H1 (cell line): ENCODE results near the gene FBXO38. TPM values are rescaled to one million over a fixed set of nuclear protein-coding genes. Genes with fewer than 3 reads are reported as not detected.

Source experiments
- CTCF ChIA-PET: fragments of 300-600 bp; sonication (Branson Sonifier 250); formaldehyde crosslinking; loops from one replicate; lab custom pipeline; 2021; ENCODE audit not compliant: partially characterized antibody; lab: Charles Lee
- POLR2A ChIA-PET: fragments of 300-600 bp; sonication (Branson Sonifier 250); formaldehyde crosslinking; loops from one replicate; lab custom pipeline; 2021; ENCODE audit warnings: inconsistent platforms; ENCODE audit not compliant: partially characterized antibody; lab: Charles Lee
- DNase-seq, 2 experiments: peaks; one replicate each; pipeline versions ENCODE4 v3.0.0 to v3.0.0-alpha.2; 2010 to 2022; ENCODE audit warnings: low spot score in 2 of 2, low read depth in 1 of 2, mixed read lengths in 1 of 2
- FAIRE-seq: peaks from 2 replicates; lab custom pipeline; 2011; peaks lifted over from hg19 to GRCh38; lab: Jason Lieb, UNC
- H2AFZ ChIP-seq: 2 replicates; pipeline ENCODE4 v1.8.1; 2012; ENCODE audit warnings: low read length, inconsistent platforms
- H2AK5ac ChIP-seq: 2 replicates; pipeline ENCODE4 v1.6.1; 2013; ENCODE audit warnings: low read depth, low read length
- H2BK120ac ChIP-seq: replicated peaks from 2 replicates; pipeline ENCODE3; 2013; ENCODE audit warnings: low read depth, low read length, inconsistent platforms
- H2BK12ac ChIP-seq: 2 replicates; pipeline ENCODE4 v1.6.1; 2013; ENCODE audit warnings: low read depth, low read length
- H2BK15ac ChIP-seq: 2 replicates; pipeline ENCODE4 v1.6.1; 2013; ENCODE audit warnings: low read length
- H2BK20ac ChIP-seq: 2 replicates; pipeline ENCODE4 v1.6.1; 2013; ENCODE audit warnings: low read length
- H2BK5ac ChIP-seq: 2 replicates; pipeline ENCODE4 v1.6.1; 2013; ENCODE audit warnings: low read depth, low read length
- H3K14ac ChIP-seq: 2 replicates; pipeline ENCODE4 v1.6.1; 2013; ENCODE audit warnings: inconsistent platforms; ENCODE audit not compliant: insufficient read length
- H3K18ac ChIP-seq: 2 replicates; pipeline ENCODE4 v1.6.1; 2013; ENCODE audit warnings: low read length; ENCODE audit errors: extremely low read depth
- H3K23ac ChIP-seq: 2 replicates; pipeline ENCODE4 v1.6.1; 2013; ENCODE audit warnings: inconsistent platforms; ENCODE audit not compliant: insufficient read length
- H3K23me2 ChIP-seq: 2 replicates; pipeline ENCODE4 v1.6.1; 2013; ENCODE audit warnings: low read depth, low read length
- H3K27ac ChIP-seq: 2 replicates; pipeline ENCODE4 v1.6.1; 2011; ENCODE audit warnings: low read depth, low read length, inconsistent platforms
- H3K27me3 ChIP-seq, 4 experiments: replicated peaks in 1 of 4; 1 replicate in 1 of 4; 2 replicates in 3 of 4; pipeline versions ENCODE4 v1.6.1 to v1.8.1; 2011 to 2013; ENCODE audit warnings: low read length in 3 of 4, mild to moderate bottlenecking in 3 of 4, inconsistent platforms in 2 of 4, mixed read lengths in 2 of 4, moderate library complexity in 1 of 4; ENCODE audit not compliant: control insufficient read depth in 3 of 4, insufficient read depth in 3 of 4; ENCODE audit errors: extremely low read depth in 1 of 4
- H3K36me3 ChIP-seq, 4 experiments: 2 replicates each; pipeline versions ENCODE4 v1.6.1 to v1.8.1; 2011 to 2013; ENCODE audit warnings: mild to moderate bottlenecking in 4 of 4, low read length in 3 of 4, moderate library complexity in 2 of 4, control low read depth in 1 of 4, inconsistent platforms in 1 of 4; ENCODE audit not compliant: insufficient read depth in 4 of 4, control insufficient read depth in 2 of 4
- H3K4ac ChIP-seq: replicated peaks from 2 replicates; pipeline ENCODE3; 2013; ENCODE audit warnings: low read length, low read depth, mixed read lengths, inconsistent platforms; ENCODE audit not compliant: insufficient read length
- H3K4me1 ChIP-seq, 4 experiments: replicated peaks in 1 of 4; 1 replicate in 1 of 4; 2 replicates in 3 of 4; pipeline versions ENCODE4 v1.6.1 to v1.8.1; 2011 to 2013; ENCODE audit warnings: low read length in 3 of 4, inconsistent platforms in 2 of 4, mixed read lengths in 1 of 4; ENCODE audit not compliant: insufficient read depth in 4 of 4, control insufficient read depth in 3 of 4
- H3K4me2 ChIP-seq, 2 experiments: 2 replicates each; pipeline versions ENCODE4 v1.6.1 to v1.8.1; 2011 to 2013; ENCODE audit warnings: low read depth in 2 of 2, low read length in 2 of 2, control low read depth in 1 of 2, inconsistent platforms in 1 of 2, mild to moderate bottlenecking in 1 of 2; ENCODE audit not compliant: insufficient read depth in 1 of 2
- H3K4me3 ChIP-seq, 4 experiments: fragments of 200-600, 300-600 bp in 1 of 4; sonication (generic), shearing (Covaris generic), sonication (Bioruptor Twin) in 1 of 4; 2 replicates each; pipeline versions ENCODE4 v1.5.1 to v1.8.1; 2011 to 2016; ENCODE audit warnings: low read length in 4 of 4, low read depth in 3 of 4, control low read depth in 2 of 4, inconsistent platforms in 2 of 4, mild to moderate bottlenecking in 2 of 4, mixed read lengths in 1 of 4, moderate library complexity in 1 of 4; ENCODE audit not compliant: insufficient read depth in 2 of 4; ENCODE audit errors: extremely low read depth in 1 of 4
- H3K56ac ChIP-seq: replicated peaks from 2 replicates; pipeline ENCODE3; 2013; ENCODE audit warnings: low read depth, mild to moderate bottlenecking, mixed read lengths, low read length, inconsistent platforms; ENCODE audit not compliant: insufficient read length
- H3K79me1 ChIP-seq: 2 replicates; pipeline ENCODE4 v1.6.1; 2013; ENCODE audit warnings: low read depth, low read length, control low read depth
- H3K79me2 ChIP-seq, 2 experiments: 2 replicates each; pipeline versions ENCODE4 v1.6.1 to v1.8.1; 2012 to 2013; ENCODE audit warnings: low read length in 2 of 2, mild to moderate bottlenecking in 2 of 2, inconsistent platforms in 1 of 2; ENCODE audit not compliant: insufficient read depth in 2 of 2, control insufficient read depth in 1 of 2
- H3K9ac ChIP-seq, 4 experiments: replicated peaks in 1 of 4; 1 replicate in 1 of 4; 2 replicates in 3 of 4; pipeline versions ENCODE4 v1.6.1 to v1.8.1; 2011 to 2013; ENCODE audit warnings: low read depth in 3 of 4, low read length in 3 of 4, control low read depth in 2 of 4, mild to moderate bottlenecking in 2 of 4, moderate library complexity in 2 of 4, inconsistent platforms in 1 of 4; ENCODE audit errors: extremely low read depth in 1 of 4
- H3K9me3 ChIP-seq, 2 experiments: 2 replicates each; pipeline versions ENCODE4 v1.6.1 to v1.8.1; 2012 to 2013; ENCODE audit warnings: mild to moderate bottlenecking in 2 of 2, moderate library complexity in 2 of 2, control low read depth in 1 of 2, inconsistent platforms in 1 of 2, low read depth in 1 of 2, low read length in 1 of 2, mixed read lengths in 1 of 2; ENCODE audit not compliant: insufficient read depth in 2 of 2
- H4K20me1 ChIP-seq, 2 experiments: replicated peaks in 1 of 2; 2 replicates each; pipeline versions ENCODE3 to v1.8.1; 2011 to 2013; ENCODE audit warnings: inconsistent platforms in 2 of 2, low read length in 2 of 2, mild to moderate bottlenecking in 1 of 2; ENCODE audit not compliant: insufficient read depth in 2 of 2, control insufficient read depth in 1 of 2
- H4K5ac ChIP-seq: 2 replicates; pipeline ENCODE4 v1.6.1; 2013; ENCODE audit warnings: low read length, low read depth, mixed read lengths, inconsistent platforms; ENCODE audit not compliant: insufficient read length
- H4K8ac ChIP-seq: 2 replicates; pipeline ENCODE4 v1.8.0; 2013; ENCODE audit warnings: mild to moderate bottlenecking, moderate library complexity, low read length, inconsistent platforms; ENCODE audit not compliant: insufficient read depth; ENCODE audit errors: extremely low read depth
- H4K91ac ChIP-seq: replicated peaks from 2 replicates; pipeline ENCODE3; 2013; ENCODE audit warnings: low read length, mixed read lengths, inconsistent platforms; ENCODE audit not compliant: insufficient read length
- CHD2 ChIP-seq: IDR thresholded peaks from 2 replicates; pipeline ENCODE4 v1.6.1; 2012; ENCODE audit warnings: low read length, improper control_type of control experiment
- CREB1 ChIP-seq: IDR thresholded peaks from 2 replicates; pipeline ENCODE4 v1.6.1; 2012; ENCODE audit warnings: inconsistent platforms
- GTF2F1 ChIP-seq: IDR thresholded peaks from 2 replicates; pipeline ENCODE4 v1.6.1; 2012; ENCODE audit warnings: low read depth, low read length, improper control_type of control experiment, borderline replicate concordance
- HDAC2 ChIP-seq, 2 experiments: fragments of 300-600 bp in 1 of 2; sonication (generic) in 1 of 2; IDR thresholded peaks; 2 replicates each; pipeline ENCODE4 v1.6.1; 2011 to 2012; ENCODE audit warnings: low read depth in 2 of 2, low read length in 2 of 2, mild to moderate bottlenecking in 2 of 2, moderate library complexity in 2 of 2, borderline replicate concordance in 1 of 2, inconsistent platforms in 1 of 2
- JUN ChIP-seq: IDR thresholded peaks from 2 replicates; pipeline ENCODE4 v1.6.1; 2011; ENCODE audit warnings: low read depth, mild to moderate bottlenecking, improper control_type of control experiment, low read length
- NRF1 ChIP-seq: IDR thresholded peaks from 2 replicates; pipeline ENCODE4 v1.6.1; 2011; ENCODE audit warnings: mild to moderate bottlenecking, low read depth, low read length, improper control_type of control experiment
- RAD21 ChIP-seq, 2 experiments: IDR thresholded peaks in 1 of 2; conservative IDR thresholded peaks in 1 of 2; 2 replicates each; pipeline ENCODE4 v1.6.1; 2011; ENCODE audit warnings: low read depth in 2 of 2, low read length in 2 of 2, improper control_type of control experiment in 1 of 2, inconsistent platforms in 1 of 2, mild to moderate bottlenecking in 1 of 2, moderate library complexity in 1 of 2
- SIN3A ChIP-seq, 2 experiments: IDR thresholded peaks in 1 of 2; conservative IDR thresholded peaks in 1 of 2; 2 replicates each; pipeline ENCODE4 v1.6.1; 2011 to 2012; ENCODE audit warnings: low read length in 2 of 2, improper control_type of control experiment in 1 of 2, low read depth in 1 of 2, mild to moderate bottlenecking in 1 of 2
- SP4 ChIP-seq: IDR thresholded peaks from 2 replicates; pipeline ENCODE4 v1.6.1; 2012; ENCODE audit warnings: low read length, inconsistent platforms
- WGBS, 2 experiments: shearing (Covaris generic) in 1 of 2; methylation state at CpG; one replicate each; pipeline versions ENCODE4 v1.1.6 to v1.1.7; 2013 to 2015; ENCODE audit warnings: low lambda C conversion rate in 2 of 2, mixed read lengths in 2 of 2, inconsistent platforms in 1 of 2, low coverage in 1 of 2, missing lambda C conversion rate in 1 of 2; ENCODE audit not compliant: insufficient replicate concordance in 2 of 2, insufficient coverage in 1 of 2, insufficient read length in 1 of 2; ENCODE audit errors: extremely low coverage in 1 of 2, missing lambda C conversion rate in 1 of 2; 5-methylcytosine and 5-hydroxymethylcytosine counted together
- polyA plus RNA-seq, 7 experiments: library from polyadenylated mRNA; depleted of rRNA in 3 of 7; stranded (reverse) in 5 of 7; unstranded in 2 of 7; fragments of >200 nt in 5 of 7; fragments of 200-250 nt in 2 of 7; gene quantifications; 1 replicate in 5 of 7; 2 replicates in 1 of 7; 4 replicates in 1 of 7; pipeline versions ENCODE4 v1.2.1 to v1.2.3, GENCODE V29; 2011 to 2013; ENCODE audit warnings: missing spikeins in 2 of 7, mixed read lengths in 2 of 7
- total RNA-seq: library from RNA; stranded (reverse); fragmentation: NEBNext Ultra II Directional; extraction: Animal tissue kit (Norgen Biotek cat#: 25700); gene quantifications from 2 replicates; pipeline ENCODE4 v1.2.1, GENCODE V29; 2021

The FBXO38 gene
- total and polyA plus RNA-seq, 2 of the 8 experiments (the other 6 are each of a cell fraction or from before 2014, with no cell fraction given): 9.1 to 34.3 TPM

DNA sequence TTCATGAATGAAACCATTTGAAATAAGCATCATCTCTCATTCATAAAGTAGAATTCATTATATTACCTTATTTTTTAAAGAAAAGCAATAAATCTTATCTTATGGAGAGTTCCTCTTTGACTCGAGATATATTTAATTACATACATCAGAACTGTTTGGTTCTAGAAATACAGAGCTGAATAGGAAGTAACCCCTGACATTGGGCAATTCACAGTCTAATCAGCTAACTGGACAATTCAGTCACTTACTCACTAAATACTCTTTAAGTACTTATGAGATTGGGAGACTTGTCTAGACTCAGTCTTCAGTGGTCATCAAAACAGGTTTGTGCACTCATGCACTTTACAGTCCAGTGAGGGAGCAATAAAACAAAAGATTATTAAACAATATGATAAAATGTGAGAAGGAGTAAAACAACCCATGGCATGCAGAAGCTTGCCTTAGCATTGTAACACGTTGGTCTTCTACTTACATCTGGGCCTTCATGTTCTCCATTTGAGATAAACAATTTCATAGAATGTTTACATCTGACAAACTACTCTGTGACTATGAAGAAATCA, 11.5 kb upstream of the FBXO38 start:
- H4K8ac ChIP-seq: no peak overlapping the region
- H4K5ac ChIP-seq: no peak overlapping the region
- H2BK5ac ChIP-seq: no peak overlapping the region
- no peaks in the 10 kb centered on the region for H3K79me1 ChIP-seq
- H3K4me3 ChIP-seq: no peak overlapping the region
- no peak overlapping the region for H3K23ac ChIP-seq
- H4K20me1 ChIP-seq: no peaks in the 10 kb centered on the region
- H3K23me2 ChIP-seq: no peaks in the 10 kb centered on the region
- WGBS, 2 experiments: 85% methylated on average over 2 of the region's 2 CpGs; no CpG with 5 or more reads in 1 of the 2 experiments
- no peak overlapping the region for H3K56ac ChIP-seq
- no peak overlapping the region for H2BK15ac ChIP-seq
- CTCF ChIA-PET: interaction anchor here (0.9 to 5.2 kb wide), 4 partner anchors 14 to 193 kb away, joined by 3 to 53 read pairs (median 4); no protein-coding TSS in a partner anchor
- no peaks in the 10 kb centered on the region for H3K4me1 ChIP-seq
- H3K4ac ChIP-seq: no peak overlapping the region
- H3K18ac ChIP-seq: no peak overlapping the region
- no peak overlapping the region for H3K14ac ChIP-seq
- H2AK5ac ChIP-seq: no peak overlapping the region
- H3K27ac ChIP-seq: no peak overlapping the region
- no peaks in the 10 kb centered on the region for H3K36me3 ChIP-seq
- H2BK12ac ChIP-seq: no peak overlapping the region
- H4K91ac ChIP-seq: no peak overlapping the region
- H3K4me2 ChIP-seq: no peak overlapping the region
- no peaks in the 10 kb centered on the region for H3K9me3 ChIP-seq
- no peaks in the 10 kb centered on the region for H3K27me3 ChIP-seq
- POLR2A ChIA-PET: no interaction called here
- no peaks in the 10 kb centered on the region for H3K79me2 ChIP-seq
- H2AFZ ChIP-seq: no peak overlapping the region
- no peak overlapping the region for H2BK120ac ChIP-seq
- TF ChIP-seq HDAC2 (IDR thresholded peaks at IDR 0.05; ENCODE audit: borderline replicate concordance in 1 of 2, low read depth in 2 of 2, low read length in 2 of 2) (no peak), CHD2 (no peak), SP4 (no peak), CREB1 (no peak), SIN3A (conservative IDR thresholded peaks at IDR 0.05 in 1 of 2, IDR thresholded peaks at IDR 0.05 in 1 of 2; ENCODE audit: low read depth in 1 of 2, low read length in 2 of 2) (no peak), NRF1 (no peak), RAD21 (IDR thresholded peaks at IDR 0.05 in 1 of 2, conservative IDR thresholded peaks at IDR 0.05 in 1 of 2; ENCODE audit: low read depth in 2 of 2, low read length in 2 of 2) (no peak), JUN (no peak), GTF2F1 (no peak)
- no peak for DNase-seq
- FAIRE-seq: no peak
- no peak overlapping the region for H2BK20ac ChIP-seq
- H3K9ac ChIP-seq: no peak overlapping the region
